Dendritic cell treated with granulocyte-macrophage colony-stimulating factor and Interleukin-4, amounts not matched to agents 40 ng/mL and 50 ng/mL, for 4 days (primary cell): ENCODE measurements around the gene KIF18B.

Source experiments
- H3K27ac Mint-ChIP-seq: one replicate; pipeline ENCODE4 v1.8.0; 2022; ENCODE audit warnings: mild to moderate bottlenecking, mixed read lengths
- H3K27me3 Mint-ChIP-seq: one replicate; pipeline ENCODE4 v1.8.0; 2022; ENCODE audit warnings: mild to moderate bottlenecking, mixed read lengths
- H3K36me3 Mint-ChIP-seq: one replicate; pipeline ENCODE4 v1.8.0; 2022; ENCODE audit warnings: low read depth, mixed read lengths
- H3K4me1 Mint-ChIP-seq: one replicate; pipeline ENCODE4 v1.8.0; 2022; ENCODE audit warnings: low read depth, mixed read lengths
- H3K4me3 Mint-ChIP-seq: one replicate; pipeline ENCODE4 v1.8.0; 2022; ENCODE audit warnings: mild to moderate bottlenecking, moderate library complexity, mixed read lengths
- H3K9me3 Mint-ChIP-seq: one replicate; pipeline ENCODE4 v1.8.0; 2022; ENCODE audit warnings: mixed read lengths
- intact Hi-C: fragments of 100-400 bp; cut with micrococcal nuclease; formaldehyde crosslinking; loops from one replicate; pipeline ENCODE4 v1.15.0; 2022

KIF18B gene

GRCh38 chr17:44947461-44948314 lies at the start of gene KIF18B:
KIF18B (minus strand) TSS chr17:44947773; CDS start chr17:44936344, 11,429 bp downstream.
- Mint-ChIP-seq H3K4me1 (peaks cover 5% of the 10 kb centered on the region), H3K27me3 (peaks cover under 1% of the 10 kb centered on the region), H3K36me3 (no peaks in the 10 kb centered on the region), H3K9me3 (no peaks in the 10 kb centered on the region), H3K4me3 (peak within 1 kb of the TSS; percentile 81), H3K27ac (peak within 1 kb of the TSS; percentile 82)
- intact Hi-C loops = loop anchor here (1.0 kb wide), 1 partner anchor 48 kb away; the partner anchor contains the start of gene EFTUD2

DNA sequence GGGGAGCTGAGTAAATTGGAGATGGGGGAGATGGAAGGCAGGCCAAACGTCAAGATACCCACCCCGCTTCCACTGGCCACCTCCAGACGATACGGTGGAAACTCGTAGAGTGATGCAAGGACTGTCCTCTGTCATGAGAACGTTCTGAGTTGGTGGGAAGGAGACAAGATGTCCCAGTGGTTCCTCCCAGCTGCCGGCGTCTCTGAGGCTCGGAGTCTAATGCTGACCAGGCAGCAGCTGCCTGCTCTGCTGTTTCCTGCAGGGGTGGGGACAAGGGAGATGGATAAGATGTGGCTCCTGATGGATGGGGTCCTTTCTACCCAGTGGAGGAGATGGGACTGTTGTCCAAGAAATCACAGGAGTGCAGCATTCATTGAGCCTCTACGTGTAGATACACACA lies 48.7 kb upstream of the KIF18B start:
- intact Hi-C loops = no loop called here
- peaks cover 37% of the 10 kb centered on the region for H3K27me3 Mint-ChIP-seq

GRCh38 chr17:44995436-44996001 lies 47.9 kb upstream of the KIF18B start:
- Mint-ChIP-seq H3K27me3 (peaks cover 42% of the 10 kb centered on the region), H3K9me3 (no peaks in the 10 kb centered on the region), H3K27ac (no peak overlapping the region), H3K4me1 (no peaks in the 10 kb centered on the region), H3K36me3 (no peaks in the 10 kb centered on the region), H3K4me3 (no peak overlapping the region)
- intact Hi-C loops = no loop called here

More for the DNA sequence above, 48.7 kb upstream of the KIF18B start:
- Mint-ChIP-seq H3K4me1 (no peaks in the 10 kb centered on the region), H3K9me3 (no peaks in the 10 kb centered on the region), H3K27ac (no peak overlapping the region), H3K36me3 (no peaks in the 10 kb centered on the region), H3K4me3 (no peak overlapping the region)

GRCh38 chr17:44992242-44992939 lies 44.8 kb upstream of the KIF18B start:
- H3K27me3 Mint-ChIP-seq = peaks cover 59% of the 10 kb centered on the region
- no peak overlapping the region for H3K27ac Mint-ChIP-seq

GRCh38 chr17:44990994-44991393 lies 43.4 kb upstream of the KIF18B start:
- intact Hi-C loops = no loop called here
- no peak overlapping the region for H3K4me3 Mint-ChIP-seq
- no peaks in the 10 kb centered on the region for H3K4me1 Mint-ChIP-seq
- H3K9me3 Mint-ChIP-seq = no peaks in the 10 kb centered on the region
- no peaks in the 10 kb centered on the region for H3K36me3 Mint-ChIP-seq
- H3K27me3 Mint-ChIP-seq = peaks cover 69% of the 10 kb centered on the region
- H3K27ac Mint-ChIP-seq = no peak overlapping the region

More at GRCh38 chr17:44992242-44992939, 44.8 kb upstream of the KIF18B start:
- Mint-ChIP-seq H3K36me3 (no peaks in the 10 kb centered on the region), H3K9me3 (no peaks in the 10 kb centered on the region), H3K4me1 (no peaks in the 10 kb centered on the region), H3K4me3 (no peak overlapping the region)
- intact Hi-C loops = no loop called here

- H3K4me1 Mint-ChIP-seq = no peaks in the 10 kb centered on the region
- no peaks in the 10 kb centered on the region for H3K36me3 Mint-ChIP-seq
- intact Hi-C loops = no loop called here
- H3K4me3 Mint-ChIP-seq = no peak overlapping the region
- no peak overlapping the region for H3K27ac Mint-ChIP-seq
- H3K9me3 Mint-ChIP-seq = no peaks in the 10 kb centered on the region
- H3K27me3 Mint-ChIP-seq = peaks cover 67% of the 10 kb centered on the region
Observed at GRCh38 chr17:44989552-44990138, 42.1 kb upstream of the KIF18B start.

- Mint-ChIP-seq H3K4me3 (no peak overlapping the region), H3K27ac (no peak overlapping the region), H3K36me3 (no peaks in the 10 kb centered on the region), H3K27me3 (peaks cover 62% of the 10 kb centered on the region), H3K4me1 (no peaks in the 10 kb centered on the region), H3K9me3 (no peaks in the 10 kb centered on the region)
- intact Hi-C loops = no loop called here
Observed at GRCh38 chr17:44988044-44988942, 40.7 kb upstream of the KIF18B start.

DNA sequence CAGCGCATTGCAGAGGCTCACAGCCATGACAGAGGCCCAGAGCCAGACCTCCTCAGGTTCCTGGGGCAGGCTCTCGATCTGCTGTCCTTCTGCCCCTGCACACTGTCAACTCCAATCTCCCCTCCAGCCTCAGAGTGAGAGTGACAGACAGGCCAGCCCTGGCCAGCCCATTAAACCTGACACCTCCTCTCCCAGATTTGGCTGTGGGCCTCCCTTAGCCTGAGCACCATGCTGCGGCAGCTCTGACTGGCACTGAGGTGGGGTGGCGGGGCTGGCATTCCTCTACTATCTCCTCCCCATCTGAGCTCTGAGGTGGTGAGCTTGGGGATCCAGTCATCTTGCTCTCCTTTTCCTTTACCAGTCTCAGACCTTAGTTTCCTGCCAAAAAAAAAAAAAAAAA lies 36.0 kb upstream of the KIF18B start:
- intact Hi-C loops = no loop called here
- Mint-ChIP-seq H3K27me3 (peaks cover 72% of the 10 kb centered on the region), H3K36me3 (no peaks in the 10 kb centered on the region), H3K9me3 (no peaks in the 10 kb centered on the region), H3K27ac (no peak overlapping the region), H3K4me1 (no peaks in the 10 kb centered on the region), H3K4me3 (no peak overlapping the region)

DNA sequence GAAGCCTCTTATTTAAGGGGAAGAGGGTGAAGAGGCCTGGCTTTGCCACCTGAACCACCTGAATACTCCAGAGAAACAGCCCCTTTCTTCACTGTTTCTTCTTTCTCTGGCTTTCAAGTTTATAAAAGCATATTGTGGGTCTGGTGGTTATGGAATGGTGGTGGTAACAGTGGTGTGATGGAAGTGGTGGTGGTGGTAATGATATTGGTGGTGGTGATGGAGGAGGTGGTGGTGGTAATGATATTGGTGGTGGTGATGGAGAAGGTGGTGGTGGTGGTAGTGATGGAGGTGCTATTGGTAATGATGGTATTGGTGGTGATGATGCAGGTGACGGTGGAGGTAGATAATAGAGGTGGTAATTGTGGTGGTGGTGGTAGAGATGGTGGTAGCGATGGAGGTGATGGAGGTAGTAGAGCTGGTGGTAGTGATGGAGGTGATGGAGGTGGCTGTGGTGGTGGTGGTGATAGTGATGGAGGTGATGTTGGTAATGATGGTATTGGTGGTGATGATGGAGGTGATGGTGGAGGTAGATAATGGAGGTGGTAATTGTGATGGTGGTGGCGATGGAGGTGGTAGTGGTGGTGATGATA lies 34.6 kb upstream of the KIF18B start:
- Mint-ChIP-seq H3K27me3 (peaks cover 69% of the 10 kb centered on the region), H3K27ac (no peak overlapping the region), H3K36me3 (no peaks in the 10 kb centered on the region), H3K4me1 (no peaks in the 10 kb centered on the region), H3K9me3 (no peaks in the 10 kb centered on the region), H3K4me3 (no peak overlapping the region)
- intact Hi-C loops = no loop called here

DNA sequence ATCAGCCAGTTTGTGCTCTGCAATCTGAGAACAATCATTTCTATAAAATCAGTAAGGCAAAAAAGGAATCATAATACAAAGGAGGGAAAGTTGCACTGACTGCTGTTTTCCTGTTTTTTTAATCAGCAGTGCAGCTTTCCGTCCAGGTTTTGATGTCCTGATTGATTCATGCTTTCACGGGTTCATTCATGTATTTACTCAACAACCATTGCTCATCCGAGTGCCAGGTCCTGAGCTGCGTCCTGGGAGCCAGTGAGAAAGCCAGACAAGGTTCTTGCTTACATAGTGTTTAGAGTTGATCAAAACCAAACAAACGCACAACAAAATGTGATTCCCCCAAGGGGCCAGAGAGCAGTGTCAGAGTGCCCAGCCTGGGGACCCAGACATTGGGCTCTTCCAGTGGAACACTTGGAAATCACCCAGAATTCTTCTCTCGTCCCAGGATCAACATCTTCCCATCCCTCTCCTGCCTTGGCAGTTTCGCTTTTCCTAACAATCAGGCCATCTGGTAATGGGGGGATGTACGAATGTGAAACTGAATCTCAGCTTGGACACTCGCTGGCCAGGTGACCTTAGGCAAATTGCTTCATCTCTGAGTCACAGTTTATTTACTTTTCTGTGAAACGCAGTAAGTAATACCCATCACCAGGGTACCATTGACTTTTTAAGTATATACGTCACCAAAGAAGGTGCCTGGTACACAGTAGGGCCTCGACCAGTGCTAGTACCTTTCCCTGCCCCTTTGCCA lies 33.8 kb upstream of the KIF18B start:
- Mint-ChIP-seq H3K27ac (no peak overlapping the region), H3K36me3 (no peaks in the 10 kb centered on the region), H3K9me3 (no peaks in the 10 kb centered on the region), H3K27me3 (peaks cover 68% of the 10 kb centered on the region), H3K4me3 (no peak overlapping the region), H3K4me1 (no peaks in the 10 kb centered on the region)
- intact Hi-C loops = no loop called here

DNA sequence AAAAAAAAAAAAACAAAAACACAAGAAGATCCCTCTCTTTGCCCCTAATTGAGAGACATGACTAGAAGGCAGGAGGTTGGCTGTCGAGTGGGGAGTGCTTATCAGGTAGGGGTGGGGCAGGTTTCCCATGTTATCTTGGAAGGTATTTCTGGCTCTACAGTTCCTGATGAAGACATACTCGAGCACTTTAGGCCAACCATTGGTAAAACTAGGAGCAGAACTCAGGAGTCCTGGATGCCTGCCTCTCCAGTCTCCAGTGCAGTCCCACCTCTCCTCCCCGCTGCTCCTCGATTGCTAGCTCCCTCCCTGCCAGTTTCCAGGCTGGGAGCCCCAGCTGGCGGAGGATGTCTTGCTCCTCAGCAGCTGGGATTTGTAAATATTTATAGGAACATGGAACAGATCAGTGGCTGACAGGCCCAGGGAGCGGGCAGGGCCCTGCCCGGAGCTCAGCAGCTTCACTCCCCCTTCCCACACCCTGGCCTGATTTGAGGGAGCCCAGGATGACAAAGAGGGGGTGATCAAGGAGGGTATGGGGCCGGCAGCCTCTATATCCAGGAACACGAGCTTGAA lies 31.9 kb upstream of the KIF18B start:
- no peaks in the 10 kb centered on the region for H3K9me3 Mint-ChIP-seq
- peaks cover 72% of the 10 kb centered on the region for H3K27me3 Mint-ChIP-seq
- H3K4me3 Mint-ChIP-seq = no peak overlapping the region
- H3K4me1 Mint-ChIP-seq = no peaks in the 10 kb centered on the region
- H3K27ac Mint-ChIP-seq = no peak overlapping the region
- intact Hi-C loops = no loop called here
- no peaks in the 10 kb centered on the region for H3K36me3 Mint-ChIP-seq

DNA sequence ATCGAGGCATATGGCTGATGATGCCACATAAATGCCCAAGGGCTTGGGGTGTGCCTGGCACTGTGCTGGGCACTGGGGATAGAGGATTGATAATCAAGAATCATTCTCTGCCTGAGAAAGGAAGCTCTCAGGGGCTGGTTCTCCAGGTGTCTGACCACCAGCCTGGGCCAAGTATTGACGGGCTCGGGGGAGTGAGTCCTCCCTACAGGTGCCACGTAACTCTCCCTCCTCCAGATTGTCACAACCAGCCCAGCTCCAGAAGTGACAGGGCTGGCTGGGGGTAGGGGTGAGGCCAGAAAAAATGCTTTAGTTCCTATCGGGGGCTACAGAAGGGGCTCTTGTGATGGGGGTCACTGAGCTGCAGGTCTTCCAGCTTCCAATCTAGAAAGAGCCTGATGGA lies 31.2 kb upstream of the KIF18B start:
- intact Hi-C loops = no loop called here

More for the DNA sequence above, 31.2 kb upstream of the KIF18B start:
- Mint-ChIP-seq H3K27ac (no peak overlapping the region), H3K4me3 (no peak overlapping the region), H3K27me3 (peaks cover 77% of the 10 kb centered on the region), H3K36me3 (no peaks in the 10 kb centered on the region), H3K9me3 (no peaks in the 10 kb centered on the region), H3K4me1 (no peaks in the 10 kb centered on the region)
